ENCODE measurements around the gene SLC6A18.

SLC6A18 gene

DNA sequence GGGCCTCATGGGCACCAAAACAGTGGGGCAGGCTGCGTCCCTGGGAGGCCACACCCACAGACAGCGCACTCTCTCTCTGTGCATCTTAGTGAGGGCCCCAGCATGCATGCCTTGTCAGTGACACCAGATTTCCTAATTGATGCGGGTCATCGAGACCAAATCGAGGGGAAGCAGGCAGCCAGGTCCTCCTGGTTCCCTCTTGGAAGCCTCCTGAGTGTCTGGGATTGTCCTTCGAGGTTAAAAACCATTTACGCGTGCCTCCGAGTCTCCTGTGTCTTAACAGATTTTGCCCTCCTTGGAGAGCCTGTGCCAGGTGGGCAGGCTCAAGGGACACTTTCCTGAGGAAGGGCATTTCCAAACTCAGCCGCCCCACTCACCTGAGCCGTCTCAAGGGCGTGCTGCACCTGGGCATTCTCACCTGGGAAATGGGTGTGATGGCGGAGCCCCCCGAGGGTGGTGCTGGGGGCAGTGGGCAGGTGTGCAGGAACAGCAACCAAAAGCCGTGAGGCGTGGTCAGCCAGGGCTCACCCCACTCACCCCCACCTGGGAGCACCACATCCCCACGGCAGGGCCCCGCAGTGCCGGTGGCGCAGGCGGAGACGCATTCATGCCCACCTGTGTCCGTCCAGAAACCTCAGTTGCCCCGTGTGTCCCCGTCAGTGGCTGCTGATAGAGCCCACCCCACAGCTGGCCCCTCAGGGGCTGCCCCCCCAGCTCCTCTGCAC, 21.1 kb upstream of the SLC6A18 start:
- DNase-seq: no peak

DNA sequence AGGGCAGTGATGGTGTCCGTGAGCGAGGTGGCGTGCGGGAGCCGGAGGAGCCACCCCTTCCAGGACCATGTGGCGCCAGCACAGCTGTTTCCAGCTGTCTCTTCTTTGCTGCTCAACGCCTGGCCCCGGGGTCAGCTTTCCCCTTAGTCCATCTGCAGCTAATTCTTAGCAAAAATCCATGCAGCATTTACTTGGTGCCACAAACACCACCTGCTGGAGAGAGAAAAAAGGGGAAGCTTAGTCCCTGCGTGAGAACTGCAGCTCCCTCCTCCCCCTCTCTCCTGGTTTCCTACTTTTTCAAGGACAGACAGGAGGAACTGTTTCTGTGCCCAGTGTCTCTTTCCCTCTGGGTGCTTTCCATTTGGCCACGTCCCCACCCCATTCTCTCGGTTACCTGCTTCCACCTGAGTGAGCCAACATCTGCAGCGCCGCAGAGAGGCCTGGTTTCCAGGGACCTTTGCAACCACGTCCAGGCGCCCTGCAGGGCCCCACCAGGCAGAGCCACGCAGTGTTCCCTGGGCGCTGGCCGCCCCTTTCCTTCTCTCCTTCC, 20.4 kb upstream of the SLC6A18 start:
- DNase-seq: no peak

DNA sequence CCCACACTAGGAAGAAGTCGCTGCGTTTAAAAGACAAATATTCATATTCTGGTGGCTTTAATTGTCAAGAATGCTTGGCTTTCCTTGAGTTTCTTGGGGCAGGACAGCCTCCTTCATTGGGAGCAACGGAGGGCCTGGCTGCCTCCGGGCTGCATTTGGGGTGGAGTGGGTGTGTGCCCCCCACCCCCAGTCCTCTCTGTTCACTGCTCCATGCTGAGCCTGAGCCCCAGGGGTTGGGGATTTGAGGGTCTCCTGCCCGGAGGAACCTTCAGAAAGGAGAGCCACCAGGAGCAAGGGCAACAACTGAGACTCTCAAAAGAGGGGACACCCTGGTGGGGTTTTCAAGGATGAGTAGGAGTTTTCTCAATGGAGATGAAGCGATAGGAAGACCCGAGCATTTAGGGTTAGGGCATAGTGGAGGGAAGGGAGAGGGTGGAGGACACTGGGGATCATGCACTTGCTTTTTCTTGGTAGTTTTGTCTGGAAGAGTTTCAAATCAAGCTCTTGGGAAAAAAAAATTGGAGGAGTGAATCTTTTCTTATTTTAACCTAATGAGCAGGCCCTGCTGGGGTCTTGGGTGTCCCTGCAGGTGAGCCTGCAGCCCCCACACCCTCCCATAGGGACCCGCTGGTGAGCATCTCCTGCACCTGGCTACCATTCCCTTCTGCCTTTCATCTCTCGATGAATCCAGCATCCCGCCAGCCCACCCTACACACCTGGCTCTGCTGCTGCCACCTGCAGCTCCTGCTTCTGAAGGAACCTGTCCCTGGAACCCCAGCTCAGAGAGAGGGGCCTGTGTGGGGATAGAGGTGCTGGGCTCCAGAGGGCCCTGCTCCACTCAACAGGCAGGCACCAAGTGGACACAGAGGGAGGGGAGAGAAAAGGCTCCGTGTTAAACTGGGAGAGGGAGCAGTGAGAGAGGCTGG, 19.7 kb upstream of the SLC6A18 start:
- no peak for DNase-seq

GRCh38 chr5:1206521-1207412, 18.4 kb upstream of the SLC6A18 start:
- DNase-seq: no peak

DNA sequence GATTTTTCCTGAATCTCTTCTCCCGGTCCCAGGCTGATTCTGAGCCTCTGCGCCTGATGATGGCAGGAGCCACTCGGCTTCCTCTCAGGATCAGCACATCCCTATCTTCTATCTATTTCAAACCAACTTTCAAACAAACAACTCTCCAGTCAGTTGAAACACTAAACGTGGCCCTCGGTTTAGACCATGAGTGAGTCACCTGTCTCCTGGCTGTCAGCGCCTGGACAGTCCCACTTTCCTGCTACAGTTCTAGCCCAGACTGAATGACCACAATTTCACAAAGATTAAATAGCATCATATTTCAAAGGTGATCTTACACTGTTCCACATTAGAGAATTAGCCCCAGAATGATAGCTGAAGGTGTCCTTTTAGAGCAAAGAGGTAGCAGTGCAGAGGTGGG, 17.6 kb upstream of the SLC6A18 start:
- no peak for DNase-seq

- no peak for DNase-seq
Observed at GRCh38 chr5:1208221-1208742, 16.9 kb upstream of the SLC6A18 start.

- peak; percentile 42 for DNase-seq
Observed at GRCh38 chr5:1208743-1209488, 16.3 kb upstream of the SLC6A18 start.

DNA sequence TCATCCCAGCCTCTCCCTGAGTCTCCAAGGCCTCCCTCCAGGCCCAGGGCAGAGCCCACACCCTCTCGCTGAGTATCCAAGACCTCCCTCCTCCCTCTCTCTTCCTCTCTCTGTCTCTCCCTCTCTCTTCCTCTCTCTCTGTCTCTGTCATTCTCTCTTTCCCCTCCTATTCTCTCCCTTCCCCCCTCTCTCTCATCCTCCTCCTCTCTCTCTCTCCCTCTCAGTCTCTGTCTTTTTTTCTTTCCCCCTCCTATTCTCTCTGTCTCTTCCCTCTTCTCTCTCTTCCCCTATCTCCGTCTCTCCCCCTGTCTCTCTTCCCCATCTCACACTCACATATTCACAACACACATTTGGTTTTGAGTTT, 15.7 kb upstream of the SLC6A18 start:
- DNase-seq: no peak

DNA sequence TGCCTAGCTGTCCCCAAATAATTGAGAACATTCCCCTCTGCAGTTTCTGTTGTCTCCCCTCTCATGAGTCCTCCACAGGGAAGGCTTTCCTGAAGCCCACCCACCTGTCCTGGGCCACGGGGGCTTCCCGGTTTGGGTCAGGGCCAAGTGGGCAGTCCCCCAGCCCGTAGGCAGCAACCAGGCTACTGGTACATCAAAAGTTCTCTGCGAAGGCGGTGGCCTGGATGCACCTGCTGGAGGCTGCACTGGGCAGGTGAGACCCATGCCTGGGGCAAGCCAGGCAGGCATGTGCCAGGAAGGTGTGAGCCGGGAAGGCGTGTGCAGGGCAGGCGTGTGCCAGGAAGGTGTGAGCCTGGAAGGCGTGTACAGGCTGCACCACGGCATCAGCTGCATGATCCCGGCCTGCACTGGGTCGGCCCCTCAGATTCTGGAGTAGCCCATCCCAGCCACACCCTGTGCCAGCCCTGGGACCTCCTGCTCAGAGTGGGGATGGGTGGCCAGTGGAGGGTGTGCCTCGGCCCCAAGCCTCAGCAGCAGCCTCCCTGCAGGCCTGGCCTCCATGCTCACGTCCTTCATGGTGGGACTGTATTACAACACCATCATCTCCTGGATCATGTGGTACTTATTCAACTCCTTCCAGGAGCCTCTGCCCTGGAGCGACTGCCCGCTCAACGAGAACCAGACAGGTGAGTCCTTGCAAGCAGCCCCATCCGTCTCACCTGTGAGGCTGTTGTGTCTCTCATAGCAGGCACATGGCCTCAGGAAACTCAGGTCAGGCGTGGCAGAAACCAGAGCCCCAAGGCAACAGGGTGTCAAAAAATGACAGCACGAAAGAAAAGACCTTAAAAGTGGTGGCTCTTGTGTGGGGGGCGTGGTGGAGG, 15.0 kb upstream of the SLC6A18 start:
- DNase-seq: no peak

DNA sequence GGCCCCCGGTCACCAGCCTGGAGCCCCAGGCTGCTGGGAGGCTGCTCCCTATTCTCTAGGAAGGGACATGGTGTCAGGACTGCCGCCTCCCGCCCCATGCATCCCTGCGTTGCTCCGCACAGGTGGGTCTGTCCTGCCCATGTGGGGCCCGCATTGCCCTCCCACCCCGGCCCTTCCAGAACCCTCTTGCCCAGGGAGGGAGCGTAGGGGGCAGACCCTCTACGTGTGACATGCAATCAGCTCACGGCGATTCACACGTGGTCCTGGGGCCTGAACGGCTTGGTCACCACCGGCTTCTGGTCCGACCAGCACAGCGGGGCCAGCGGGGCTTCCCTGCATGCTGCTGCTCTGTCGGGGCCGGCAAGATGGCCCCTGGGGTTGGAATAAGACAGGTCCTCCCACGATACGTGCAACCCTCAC, 14.3 kb upstream of the SLC6A18 start:
- no peak for DNase-seq

DNA sequence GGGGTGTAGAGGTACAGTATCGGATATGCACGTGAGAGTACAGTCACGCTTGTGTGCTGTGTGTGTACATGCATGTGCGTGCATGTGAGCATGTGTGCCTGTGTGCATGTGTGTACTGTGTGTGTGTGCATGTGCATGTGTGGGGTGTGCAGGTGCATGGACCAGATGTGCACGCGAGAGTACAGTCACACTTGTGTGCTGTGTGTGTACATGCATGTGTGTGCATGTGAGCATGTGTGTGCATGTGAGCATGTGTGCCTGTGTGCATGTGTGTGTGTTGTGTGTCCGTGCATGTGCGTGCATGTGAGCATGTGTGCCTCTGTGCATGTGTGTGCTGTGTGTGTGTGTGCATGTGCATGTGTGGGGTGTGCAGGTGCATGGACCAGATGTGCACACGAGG, 13.5 kb upstream of the SLC6A18 start:
- no peak for DNase-seq

DNA sequence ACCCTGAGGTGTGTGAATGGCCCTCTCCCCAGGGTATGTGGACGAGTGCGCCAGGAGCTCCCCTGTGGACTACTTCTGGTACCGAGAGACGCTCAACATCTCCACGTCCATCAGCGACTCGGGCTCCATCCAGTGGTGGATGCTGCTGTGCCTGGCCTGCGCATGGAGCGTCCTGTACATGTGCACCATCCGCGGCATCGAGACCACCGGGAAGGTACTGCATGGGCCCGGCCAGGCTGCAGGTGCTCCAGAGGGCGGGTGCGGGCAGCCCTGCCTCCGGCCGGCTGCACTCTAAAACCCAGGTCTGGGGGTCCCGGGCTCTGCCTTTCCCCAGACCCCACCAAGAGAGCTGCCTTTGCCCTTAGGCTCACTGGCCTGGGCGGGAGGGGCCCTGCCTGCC, 12.9 kb upstream of the SLC6A18 start:
- DNase-seq: no peak

GRCh38 chr5:1212881-1213280, 12.3 kb upstream of the SLC6A18 start:
- no peak for DNase-seq

DNA sequence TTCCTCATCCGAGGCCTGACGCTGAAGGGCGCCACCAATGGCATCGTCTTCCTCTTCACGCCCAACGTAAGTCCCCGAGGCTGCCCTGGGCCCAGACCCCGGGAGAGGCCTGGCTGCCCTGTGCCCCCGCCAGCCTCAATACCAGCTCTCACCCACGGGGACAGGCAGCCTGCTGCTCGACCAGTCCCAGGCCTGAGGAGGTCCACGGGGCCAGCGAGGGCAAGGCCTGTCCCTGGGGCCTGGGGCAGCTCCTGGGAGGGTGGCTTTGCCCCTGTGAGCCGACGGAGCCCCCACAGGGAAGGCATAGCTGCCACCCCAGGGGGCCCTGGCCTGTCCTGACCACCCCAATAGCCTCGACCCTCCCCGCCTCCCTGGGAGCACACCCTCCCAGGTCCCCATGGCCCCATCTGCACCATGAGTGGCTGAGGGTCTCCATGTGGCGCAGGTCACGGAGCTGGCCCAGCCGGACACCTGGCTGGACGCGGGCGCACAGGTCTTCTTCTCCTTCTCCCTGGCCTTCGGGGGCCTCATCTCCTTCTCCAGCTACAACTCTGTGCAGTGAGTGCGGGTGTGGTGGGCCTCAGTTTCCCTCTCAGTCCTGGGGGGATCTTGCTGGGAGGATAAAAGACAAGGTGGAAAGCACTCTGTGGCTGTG, 11.5 kb upstream of the SLC6A18 start:
- no peak for DNase-seq

DNA sequence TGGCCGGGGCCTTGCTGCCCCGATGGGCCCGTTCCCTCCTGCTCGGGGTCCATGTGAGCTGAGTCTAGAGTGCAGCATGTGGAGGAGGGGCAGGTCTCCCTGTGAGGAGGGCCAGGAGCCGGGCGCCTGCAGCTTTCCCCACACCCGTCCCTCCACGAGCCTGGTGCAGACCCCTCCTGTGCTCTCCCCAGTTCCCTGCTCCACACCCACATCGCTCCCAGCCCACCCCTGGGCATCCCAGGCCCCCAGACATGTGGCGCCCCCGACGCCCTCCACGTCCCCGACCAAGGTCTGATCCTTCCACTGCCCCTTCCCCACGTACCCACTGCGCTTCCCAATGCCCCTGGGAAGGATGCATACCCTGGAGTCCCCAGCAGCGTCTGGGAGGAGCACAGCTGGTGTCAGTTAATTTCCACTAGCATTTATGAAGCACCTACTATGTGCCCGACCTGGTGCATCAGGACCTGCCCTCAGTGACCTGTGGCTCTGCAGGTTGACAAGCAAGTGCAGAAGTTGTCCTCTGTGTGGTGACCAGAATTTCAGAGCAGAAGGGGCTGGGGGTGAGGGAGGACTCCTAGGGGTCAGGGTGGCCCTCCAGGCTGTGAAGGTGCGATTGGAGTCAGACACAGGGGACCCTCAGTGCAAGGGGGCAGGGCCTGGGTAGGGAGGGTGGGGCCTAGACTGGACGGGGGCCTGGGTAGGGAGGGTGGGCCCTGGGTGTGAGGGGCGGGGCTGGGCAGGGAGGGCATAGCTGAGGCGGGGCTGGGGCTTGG, 10.8 kb upstream of the SLC6A18 start:
- no peak for DNase-seq

- no peak for DNase-seq
Observed at GRCh38 chr5:1214936-1215220, 10.3 kb upstream of the SLC6A18 start.

DNA sequence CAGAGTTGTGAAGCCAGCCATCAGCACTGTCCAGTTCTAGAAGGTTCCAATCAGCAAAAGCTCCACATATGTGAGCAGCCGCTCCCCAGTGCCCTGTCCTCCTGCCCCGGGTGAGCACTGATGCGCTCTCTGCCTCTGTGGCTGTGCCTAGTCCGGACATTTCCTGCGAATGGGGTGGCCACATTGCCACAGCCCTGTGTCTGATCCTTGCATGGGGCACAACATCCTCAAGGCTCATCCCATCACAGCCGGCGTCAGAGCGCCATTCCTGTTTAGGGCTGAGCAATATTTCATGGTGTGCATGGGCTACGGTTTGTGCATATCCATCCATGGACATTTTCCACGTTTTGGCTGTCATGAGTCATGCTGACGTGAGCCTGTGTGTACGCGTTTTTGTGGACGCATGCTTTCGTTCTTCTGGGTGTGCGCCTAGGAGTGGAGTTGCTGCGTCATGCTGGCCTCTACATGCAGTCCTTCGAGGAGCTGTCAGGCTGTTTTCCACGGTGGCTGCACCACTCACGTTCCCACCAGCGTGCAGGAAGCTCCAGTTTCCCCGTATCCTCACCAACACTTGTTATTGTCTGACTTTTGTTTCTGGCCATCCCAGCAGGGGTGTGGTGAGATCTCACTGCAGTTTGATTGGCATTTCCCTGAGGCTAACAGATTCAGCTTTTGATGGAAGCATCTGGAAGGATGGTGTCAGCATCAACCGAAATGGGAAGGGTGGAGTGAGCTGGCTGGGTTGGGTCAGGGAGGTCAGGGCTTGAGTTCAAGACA, 9.7 kb upstream of the SLC6A18 start:
- no peak for DNase-seq

- no peak for DNase-seq
Observed at GRCh38 chr5:1216211-1216917, 8.8 kb upstream of the SLC6A18 start.
